HL-60/S4 treated with retinoic acid at 250 ng/mL for 4 days and 3 days (cell line): ENCODE measurements around the gene GALNT18.

ENCODE experiments used
- in situ Hi-C: fragments of 300-500 bp; cut with MboI; formaldehyde crosslinking; loops from 2 replicates; pipeline ENCODE4 v1.7.0; 2022; ENCODE audit warnings: low sequenced_read_pairs

Gene GALNT18

DNA sequence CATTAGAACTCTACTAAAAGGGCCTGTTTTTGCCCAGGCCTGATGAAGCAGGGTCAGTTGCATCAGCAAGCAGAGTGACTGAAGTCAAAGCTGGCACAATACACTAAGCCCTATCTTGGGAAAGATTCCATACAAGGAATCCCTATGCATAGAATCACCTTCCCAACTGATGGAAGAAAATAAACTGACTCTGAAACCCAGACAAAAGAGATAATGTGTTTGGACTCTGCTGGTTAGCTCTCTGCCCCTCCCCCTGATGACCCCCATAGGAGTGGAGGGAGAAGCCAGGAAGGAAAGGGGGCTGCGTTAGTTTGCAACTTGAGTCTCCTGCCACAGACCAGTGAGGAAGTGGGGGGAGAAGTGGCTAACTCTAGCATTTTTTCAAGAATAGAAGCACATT is 32.9 kb downstream of the GALNT18 start:
- in situ Hi-C loops, result no loop called here

DNA sequence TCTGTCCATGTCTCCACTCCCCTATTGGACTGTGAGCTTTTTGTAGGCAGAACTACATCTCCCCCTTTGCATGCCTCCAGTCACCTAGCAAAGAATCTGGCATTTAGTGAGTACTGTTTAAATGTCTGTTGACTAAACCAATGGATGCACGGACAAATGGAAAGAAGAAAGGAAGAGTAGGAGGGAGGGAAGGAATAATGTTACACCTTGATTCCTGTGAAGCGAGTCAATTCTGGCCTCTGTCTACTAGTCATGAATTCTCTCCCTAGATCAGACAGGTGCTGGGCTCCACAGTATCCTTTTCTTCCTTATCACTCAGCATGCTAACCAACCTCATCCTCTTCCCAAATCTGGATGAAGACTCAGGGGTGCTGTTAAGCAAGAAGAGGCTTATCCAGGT is 33.6 kb downstream of the GALNT18 start:
- in situ Hi-C loops, result no loop called here

DNA sequence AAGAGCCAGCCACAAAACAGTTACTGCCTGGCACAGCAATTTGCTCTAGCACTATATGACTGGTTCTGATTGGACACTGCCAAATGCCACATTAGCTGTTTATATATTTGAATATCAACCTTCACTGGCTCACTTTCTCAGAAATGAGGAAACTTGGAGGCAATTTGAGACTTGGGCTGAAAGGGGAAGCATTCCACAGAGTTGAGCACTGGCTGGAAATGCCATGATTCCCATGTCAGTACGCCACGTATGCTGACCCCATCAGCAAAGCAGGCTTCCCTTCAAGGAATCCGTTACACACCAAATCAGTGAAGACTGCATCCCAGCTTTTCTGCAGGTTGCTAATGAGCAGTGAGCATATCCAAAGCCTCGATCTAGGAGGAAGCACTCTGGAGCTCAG is 34.7 kb downstream of the GALNT18 start:
- in situ Hi-C loops, result no loop called here

DNA sequence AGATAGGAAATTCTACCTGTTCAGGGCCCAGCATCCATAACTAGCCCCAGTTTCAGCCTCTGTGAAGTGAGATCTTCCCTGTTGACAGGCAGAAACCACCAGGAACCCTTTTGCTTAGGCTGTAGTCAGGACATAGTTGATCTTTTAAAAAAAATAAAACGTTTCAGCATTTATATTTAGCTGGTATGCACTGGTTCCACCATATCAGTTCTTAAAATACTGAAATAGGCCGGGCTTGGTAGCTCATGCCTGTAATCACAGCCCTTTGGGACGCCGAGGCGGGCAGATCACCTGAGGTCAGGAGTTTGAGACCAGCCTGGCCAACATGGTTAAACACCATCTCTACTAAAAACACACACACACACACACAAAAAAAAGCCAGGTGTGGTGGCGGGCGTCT is 35.3 kb downstream of the GALNT18 start:
- in situ Hi-C loops, result no loop called here

DNA sequence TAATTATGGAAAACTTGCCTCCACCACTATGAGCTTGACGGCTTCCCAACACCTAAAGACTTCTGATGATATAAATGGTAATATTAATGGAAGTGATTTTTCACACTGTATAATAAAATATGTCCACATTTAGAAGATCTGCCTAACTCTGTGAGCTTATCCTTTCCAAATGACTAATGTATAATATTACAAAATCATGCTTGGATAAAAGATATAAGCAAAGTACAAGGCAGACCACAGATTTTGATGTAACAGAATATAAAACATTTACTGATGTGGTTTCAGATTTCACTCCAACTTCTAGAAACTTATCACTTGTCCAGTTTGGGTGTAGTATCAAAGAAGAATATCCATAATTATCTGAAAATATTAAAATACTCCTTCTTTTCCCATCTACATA is 36.9 kb downstream of the GALNT18 start:
- in situ Hi-C loops, result no loop called here

DNA sequence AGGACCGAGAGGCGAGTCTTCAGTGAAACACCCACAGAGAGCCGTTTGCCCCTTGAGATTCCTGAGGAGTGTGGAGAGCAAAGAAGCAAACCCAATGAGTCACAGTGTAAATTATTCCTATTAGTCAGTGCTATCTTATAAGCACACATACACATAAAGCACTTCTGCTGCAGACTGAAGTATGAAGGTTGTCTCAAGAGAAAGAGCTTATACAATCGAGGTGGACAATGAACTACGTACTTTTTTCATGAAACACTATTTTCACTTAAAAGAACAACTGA is 37.3 kb downstream of the GALNT18 start:
- in situ Hi-C loops, result no loop called here

DNA sequence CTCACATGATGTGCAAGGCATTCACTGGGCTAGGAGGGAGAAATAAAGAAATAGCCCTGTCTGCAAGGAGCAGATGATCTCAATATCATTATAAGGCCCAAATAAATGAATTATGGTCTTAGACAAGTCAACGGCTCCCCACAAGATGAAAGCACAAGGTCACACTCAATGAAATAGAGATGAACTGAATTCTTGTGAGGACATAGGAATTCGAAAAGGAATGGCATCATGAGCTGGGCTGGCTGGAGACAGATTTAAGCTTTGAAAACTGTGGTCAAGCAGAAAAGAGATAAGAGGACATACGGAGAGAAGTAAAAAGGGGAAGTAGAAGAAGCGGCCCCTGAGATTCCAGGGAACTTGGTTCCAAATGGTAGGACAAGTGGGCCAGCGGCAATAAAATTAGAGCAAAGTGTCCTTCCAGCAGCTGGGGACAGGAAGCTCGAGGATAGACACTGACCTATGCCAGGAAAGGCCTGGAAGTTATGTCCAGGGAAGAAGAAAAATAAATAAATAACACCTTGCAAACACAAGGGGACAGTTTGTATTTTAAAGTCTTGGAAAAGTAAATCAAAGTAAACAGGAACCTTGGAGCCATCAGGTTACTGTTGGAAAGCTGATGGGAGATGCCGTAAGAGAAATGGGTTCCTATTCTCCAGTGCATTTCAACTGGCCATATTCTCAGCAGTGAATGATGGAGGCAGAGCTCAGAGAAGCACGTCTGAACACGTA is 37.8 kb downstream of the GALNT18 start:
- in situ Hi-C loops, result no loop called here

DNA sequence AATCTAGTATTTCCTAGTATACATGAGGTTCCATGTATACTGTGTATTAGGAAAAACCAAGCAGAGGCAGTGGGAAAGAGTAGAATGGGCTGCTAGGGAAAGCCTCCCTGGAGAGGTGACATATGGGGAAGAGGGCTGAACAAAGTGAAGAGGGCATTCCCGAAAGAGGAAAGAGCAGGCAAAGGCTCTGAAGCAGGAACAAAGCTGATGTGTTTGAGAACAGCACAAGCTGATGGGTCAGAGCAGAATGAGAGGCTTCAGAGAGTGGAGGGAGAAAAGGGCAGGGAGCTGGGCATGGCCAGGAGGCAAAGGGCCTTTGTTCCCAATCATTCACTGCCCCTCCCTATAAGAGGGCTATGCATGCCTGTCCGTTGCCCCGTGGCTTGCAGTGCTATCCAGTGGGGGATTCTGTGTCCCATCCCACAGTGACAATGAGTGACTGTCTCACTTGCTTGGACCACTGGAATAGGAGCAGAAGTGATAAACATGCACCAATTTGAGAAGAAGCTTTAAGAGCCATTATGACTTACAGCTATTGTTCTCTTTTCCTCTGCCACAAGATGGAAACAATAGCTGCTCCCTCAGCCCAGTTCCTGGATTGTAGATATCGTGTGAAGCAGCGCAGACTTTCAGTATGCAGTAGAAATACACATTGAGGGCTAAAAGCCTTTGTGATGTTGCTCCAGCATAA is 39.6 kb downstream of the GALNT18 start:
- in situ Hi-C loops, result no loop called here

DNA sequence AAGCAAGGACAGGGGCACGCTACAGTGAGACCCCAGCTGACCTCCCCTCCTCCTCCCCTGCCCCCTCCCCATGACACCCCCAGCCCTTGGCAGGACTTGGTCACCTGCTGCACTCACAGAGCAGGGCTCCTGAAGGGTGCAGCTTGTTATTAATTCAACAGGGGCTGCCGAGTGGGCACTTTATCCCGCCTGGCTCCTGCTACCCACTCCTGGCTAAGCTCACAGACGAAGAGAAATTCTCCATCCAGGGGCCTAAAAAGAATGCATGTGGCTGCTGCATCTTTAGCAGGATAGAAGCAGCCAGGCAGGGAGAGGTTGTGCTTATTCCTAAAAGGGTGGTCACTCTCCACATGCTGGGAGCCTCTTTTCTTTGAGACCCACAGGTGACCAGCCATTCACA is 40.3 kb downstream of the GALNT18 start:
- in situ Hi-C loops, result no loop called here

DNA sequence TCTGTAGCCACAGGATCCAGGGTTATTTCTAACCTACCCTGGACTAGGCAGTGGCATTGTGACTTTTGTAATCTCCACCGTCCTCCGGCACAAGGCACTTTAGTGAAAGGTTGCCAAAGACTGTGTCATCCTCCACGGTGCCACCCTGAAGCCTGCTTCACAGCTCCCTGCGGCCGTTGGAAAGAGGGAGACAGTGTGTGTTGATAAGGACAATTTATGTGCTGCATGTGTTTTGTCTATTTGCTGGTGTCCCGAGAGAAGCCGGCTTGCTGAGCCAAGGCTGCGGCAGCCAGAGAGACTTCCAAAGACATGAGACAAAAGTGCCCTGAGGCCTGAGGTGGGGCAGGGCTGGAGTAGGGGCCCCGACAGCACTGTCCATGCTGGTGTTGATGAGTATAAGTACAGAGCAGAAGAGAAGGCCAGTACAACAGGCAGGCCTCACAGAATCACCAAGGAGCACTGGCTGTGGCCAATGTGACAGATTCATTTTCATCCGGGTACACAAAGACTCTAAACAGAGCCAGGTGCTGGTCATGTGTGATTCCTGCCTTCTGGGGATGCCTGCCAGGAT is 40.9 kb downstream of the GALNT18 start:
- in situ Hi-C loops, result no loop called here

DNA sequence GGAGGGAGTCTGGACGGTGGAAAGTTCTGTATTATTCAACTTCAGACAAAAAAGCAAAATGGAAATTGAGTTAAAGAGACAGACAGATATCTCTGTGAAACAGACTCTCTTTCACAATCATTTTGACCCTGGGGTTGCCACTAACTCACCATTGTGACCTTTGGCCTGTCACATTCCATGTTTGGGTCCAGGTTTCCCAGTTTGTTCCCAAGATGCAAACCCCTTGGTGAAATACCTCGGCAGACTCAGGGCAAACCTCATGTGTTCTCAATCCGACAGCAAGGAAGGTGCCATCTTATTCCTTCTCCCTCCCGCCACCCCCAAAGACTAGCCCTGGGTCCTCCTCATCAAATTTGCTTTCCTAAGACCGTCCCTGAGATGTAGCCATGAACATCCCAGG is 41.8 kb downstream of the GALNT18 start:
- in situ Hi-C loops, result no loop called here

DNA sequence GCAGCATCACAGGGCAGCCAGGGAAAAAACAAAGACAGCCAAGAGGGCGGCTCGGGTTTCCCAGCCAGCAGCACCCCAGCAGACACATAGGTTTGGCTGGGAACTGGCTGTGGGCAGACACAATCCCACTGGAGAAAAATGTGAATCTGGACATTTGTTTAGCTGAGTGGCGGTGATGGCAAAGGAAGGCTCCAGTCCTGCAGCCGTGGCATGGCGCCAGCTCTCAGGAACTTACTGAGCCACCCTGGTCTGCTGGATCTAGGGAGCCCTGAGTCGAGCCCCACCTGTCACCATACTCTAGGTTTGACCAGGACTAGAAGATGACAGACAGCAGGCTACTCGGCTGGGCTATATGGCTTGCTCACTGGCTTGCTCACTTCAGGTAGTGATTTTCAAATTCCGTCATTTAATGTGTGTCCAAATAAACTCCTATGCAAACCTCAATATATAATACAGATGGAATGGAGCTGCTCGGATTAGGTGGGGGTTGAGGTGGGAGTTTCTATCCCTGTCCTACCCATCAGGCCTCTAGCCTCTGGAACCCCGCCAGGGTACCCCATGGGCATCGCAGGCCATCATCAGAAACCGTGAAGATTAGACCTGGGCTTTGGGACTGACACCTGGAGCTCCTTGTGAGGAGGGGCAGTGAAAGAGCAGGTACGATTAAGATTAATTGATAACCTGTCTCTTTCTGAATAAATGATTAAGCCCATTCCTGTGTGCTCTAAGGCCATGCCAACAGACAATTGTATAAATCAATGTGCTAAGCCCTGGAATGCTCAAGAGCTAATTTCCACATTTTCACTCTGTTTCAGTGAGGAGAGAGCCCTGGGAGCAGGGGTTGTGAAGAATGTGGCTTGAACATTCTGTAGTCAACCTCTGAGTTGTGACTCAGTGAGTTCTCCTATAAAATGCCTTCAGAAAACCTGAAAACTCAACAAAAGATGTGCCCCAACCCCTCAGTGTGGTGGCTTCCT is 42.5 kb downstream of the GALNT18 start:
- in situ Hi-C loops, result no loop called here

DNA sequence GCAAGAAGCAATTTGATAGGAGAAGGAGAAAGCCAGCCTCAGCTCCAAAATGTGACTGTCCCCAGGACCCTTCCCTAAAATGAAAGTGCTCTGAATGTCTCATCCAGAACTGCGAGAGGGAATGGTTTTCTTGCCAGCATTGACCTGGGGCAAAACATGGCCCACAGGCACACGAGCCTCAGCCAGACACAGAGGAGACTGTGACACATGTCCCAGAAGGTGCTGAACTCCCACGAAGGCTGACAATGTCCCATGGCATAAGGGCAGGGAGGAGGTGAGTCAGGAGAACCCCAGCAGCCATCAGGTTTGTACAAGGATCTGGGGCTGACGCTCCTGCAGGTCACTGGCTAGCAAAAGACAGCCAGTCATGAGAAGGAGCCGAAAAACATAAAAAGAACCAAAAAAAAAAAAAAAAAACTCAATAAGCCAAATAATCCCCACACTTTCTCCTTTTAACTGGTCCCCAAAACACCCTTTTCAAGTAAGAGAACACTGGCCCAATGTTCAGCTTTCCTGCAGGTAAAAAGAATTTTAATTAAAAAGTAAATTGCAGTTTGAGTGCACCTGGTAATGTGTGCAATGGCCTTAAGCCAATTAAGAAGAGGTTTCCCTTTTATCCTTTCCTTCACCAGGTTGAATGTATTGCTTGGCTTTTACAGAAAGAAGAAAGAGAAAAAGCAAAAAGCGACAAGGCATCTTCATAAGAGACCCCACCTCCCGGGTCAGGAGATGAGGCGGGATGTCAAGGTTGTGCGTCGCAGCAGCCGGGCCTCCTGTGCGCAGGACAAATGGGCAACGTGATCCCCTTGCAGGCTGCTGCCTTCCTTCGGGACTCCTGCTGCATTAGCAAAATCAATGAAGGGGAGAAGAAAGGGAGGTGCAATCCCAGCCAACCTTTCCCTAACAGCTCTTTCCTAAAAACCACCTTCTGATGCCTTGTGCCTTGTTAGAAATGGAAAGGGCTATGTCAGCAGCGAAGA is 43.6 kb downstream of the GALNT18 start:
- in situ Hi-C loops, result no loop called here

DNA sequence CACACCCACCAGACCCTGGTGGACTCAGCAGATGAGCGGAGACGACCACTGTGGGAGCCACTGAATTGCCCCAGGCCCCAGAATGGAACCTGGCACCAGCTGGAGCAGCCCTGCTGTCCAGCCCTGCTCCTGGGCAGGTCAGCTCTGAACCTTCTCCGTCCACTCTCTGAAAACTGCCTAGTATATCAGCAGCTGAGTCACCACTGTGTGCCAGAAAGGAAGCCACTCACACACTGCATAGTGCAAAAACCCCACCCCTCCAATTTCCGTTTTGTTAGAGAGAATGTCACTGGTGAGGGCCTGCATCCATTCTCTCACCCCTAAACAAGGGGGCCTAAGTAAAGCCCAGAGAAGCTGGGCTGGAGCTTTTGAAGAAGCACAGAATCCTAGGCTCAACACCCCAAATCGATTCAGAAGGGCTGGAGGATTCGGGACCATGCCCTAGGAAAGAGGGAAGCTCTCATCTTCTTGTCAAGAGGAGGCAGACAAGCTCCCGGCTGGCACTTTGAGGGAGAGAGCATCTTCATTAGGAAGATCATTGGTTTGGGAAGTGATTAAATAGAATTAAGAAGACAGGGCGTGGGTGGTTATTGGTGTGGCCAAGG is 44.5 kb downstream of the GALNT18 start:
- in situ Hi-C loops, result no loop called here

DNA sequence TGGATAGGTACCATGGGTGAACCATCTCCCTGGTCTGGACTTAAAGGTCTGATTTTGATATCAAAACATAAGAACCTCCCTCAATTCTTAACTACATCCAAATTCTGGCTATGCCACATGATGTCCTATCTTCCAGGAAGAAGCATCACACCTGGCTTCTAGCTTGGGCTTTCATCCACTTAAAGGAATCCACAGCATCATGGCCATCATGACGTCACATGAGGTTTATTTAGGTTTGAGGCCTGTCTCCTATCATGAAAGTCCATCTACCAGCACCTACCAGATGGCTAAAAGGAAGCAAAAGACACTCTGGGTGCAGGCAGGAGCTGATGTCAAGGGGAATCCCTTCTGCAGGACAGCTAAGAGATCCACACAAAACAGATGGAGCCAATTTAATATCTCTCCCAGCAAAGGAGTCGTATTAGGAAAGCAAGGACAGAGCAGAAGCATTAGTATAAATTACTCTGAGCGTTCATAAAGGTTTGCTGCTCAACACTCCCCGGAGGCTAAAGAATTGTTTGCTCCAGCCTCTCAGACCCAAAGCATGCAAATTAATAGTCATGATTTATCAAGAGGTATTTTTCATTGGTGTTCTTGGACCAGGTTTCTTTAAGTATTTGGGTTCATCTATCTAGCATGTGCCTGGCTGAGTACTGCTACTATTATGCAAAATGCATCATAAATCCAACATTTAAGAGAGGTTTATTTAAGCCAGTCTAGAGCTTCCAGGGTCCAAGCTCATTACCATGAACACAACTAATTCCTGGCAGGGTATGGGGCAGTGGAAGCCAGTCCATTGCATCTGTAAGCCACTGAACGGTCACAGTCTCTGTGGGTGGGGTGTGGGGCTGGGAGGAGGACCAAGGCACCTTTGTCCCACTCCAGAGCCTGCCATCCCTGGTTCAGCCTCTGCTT is 47.2 kb downstream of the GALNT18 start:
- in situ Hi-C loops, result no loop called here

DNA sequence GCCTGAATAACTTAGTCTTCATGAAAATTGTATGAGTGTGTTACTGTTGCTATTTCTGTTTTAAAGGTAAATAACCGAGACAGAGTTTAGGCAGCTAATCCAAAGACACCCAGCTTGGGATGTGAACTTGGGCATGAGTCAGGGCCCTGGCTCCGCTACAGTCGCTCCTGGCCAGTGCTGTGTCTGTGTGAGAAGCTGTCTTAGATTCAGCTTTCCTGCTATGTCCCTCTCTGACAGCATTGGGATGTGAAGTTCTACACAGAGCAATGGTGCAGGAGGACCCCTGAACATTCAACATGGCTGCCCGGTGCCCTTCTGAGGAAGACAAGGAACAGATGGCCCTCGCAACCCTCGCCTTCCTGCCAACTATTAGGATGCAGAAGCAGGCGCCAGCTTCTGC is 49.4 kb downstream of the GALNT18 start:
- in situ Hi-C loops, result no loop called here

DNA sequence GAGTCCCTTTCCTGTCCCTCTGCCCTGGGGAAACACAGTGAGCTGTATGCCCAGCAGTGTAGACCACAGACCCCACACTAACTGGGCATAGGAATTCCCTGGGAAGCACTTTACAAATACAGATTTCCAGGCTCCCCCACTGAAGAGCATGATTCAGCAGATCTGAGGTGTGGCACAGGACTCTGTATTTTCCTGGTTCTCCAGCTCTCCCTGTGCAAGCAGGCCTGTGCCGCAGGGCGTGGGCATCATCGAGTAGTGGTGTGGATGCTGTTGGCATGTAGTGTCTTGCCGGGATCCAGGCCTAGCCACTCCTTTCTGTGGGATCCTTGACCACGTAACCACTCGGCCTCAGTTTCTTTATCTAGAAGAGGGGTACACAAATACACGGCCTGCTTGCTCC is 49.9 kb downstream of the GALNT18 start:
- in situ Hi-C loops, result no loop called here

DNA sequence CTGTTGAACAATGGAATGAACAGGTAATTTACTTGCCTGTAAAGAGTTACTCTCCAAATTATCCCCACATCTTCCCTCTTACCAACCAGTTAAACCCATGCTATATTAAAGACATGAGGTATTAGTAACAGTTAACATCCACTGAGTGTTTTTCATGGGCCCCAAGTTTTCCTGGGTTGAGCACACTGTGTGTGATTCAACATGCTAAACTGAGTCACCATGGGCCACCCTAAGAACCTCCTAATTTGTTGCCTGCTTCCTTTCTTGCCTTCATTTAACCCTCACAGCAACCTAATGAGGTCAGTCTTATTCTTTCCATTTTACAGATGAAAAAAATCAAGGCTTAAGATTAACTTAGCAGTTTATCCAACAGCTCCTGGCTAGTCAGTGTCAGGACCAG is 51.0 kb downstream of the GALNT18 start:
- in situ Hi-C loops, result no loop called here

DNA sequence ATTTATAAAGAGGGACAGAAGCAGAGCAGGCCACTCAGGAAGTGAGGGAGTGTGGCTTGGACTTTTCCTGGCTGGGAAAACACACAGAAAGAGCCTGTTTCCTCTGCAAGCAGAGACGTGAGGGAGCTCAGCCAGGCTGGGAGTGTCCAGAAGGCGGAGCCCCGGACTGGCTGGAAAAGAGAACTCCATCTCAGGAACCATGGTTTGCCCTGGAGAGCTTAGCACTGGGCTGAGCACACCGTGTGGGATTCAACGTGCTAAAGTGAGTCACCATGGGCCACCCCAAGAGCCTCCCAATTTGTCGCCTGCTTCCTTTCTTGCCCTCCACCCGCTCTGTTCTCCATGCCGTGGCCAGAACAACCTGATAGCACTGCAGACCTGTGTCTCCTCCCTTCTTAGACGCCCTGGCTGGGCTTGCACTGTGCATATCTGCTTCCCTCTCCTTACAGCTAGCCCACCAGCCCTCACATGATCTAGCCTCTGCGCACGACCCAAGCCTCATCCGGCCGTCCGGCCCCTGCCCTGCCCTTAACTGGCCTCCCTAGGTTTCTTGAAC is 51.8 kb downstream of the GALNT18 start:
- in situ Hi-C loops, result no loop called here
